HG03045 (cell line): Measurements from ENCODE around the gene MRLN.
"Not testable (repeated sequence)": the region's sequence is repeated elsewhere in the genome, so short reads cannot be mapped to it uniquely, and the experiment has no call there.

Experiments
- ATAC-seq: cut with Tn5 transposase; IDR thresholded peaks from one replicate; pipeline ENCODE4 v1.9.1; 2021; ENCODE audit warnings: mild to moderate bottlenecking, moderate library complexity; ENCODE audit not compliant: unreplicated experiment

The MRLN gene

DNA sequence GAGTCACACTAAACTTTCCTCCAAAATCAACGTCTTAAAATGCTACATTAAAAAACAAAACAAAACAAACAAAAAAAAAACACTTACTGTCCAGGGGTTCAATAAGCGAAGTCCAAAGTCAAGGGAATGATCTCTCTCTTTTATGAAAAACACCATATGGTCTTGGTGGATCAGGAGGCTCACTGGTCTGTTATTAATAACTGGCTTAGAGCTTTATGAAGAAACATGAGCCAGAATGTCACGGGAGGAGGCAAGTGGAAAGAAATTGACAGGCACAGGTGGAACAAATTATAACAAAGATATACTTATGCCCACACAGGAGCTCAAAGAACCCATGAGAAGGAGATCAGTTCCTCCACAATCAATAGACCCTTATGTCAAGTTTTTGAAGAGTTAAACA lies at the start of gene MRLN:
MRLN (minus strand) TSS at position 189 of the 400 bp plus-strand sequence.
- ATAC-seq, result no peak

- no peak for ATAC-seq
These were observed 47.9 kb upstream of the MRLN start for GRCh38 chr10:59801171-59801570.

- ATAC-seq, result no peak
These were observed 46.2 kb upstream of the MRLN start for GRCh38 chr10:59799421-59799820.

DNA sequence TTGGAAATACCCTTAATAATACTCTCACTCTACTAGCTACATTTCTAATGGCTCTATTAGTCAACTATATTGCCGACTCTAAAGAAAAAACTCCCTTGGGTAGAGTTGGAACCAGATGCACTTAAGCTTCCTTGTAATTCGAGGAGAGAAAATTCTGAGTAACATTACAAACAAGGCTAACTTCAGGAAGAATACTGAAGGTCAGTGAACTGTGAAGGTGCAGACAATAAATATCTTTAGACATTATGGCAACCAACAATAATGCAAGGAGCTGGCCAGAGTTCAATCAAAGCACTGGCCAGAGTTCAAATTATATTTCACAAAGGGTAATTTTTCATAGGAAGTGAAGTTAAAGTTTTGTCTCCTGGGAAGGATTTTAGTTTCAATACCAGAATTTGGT lies 40.7 kb upstream of the MRLN start:
- no peak for ATAC-seq

DNA sequence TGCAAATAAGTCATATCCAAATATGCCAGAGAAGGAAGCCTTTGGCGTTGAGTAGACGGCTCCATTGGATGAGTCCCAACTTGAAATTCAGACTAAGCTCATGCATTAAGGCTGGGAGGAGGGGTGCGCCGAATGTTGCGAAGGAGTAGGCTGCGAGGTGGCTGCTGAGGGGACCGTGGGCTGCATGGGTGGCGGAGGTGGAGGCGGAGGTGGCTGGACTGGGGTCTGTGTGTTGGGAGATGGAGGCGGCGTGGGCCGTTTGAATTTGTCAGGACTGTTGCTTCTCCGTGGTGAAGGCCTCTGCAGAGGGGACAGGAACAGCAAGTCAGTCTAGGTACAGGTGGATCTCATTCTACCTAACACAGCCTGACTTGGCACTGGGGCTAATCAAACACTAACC lies 39.6 kb upstream of the MRLN start:
- no peak for ATAC-seq

DNA sequence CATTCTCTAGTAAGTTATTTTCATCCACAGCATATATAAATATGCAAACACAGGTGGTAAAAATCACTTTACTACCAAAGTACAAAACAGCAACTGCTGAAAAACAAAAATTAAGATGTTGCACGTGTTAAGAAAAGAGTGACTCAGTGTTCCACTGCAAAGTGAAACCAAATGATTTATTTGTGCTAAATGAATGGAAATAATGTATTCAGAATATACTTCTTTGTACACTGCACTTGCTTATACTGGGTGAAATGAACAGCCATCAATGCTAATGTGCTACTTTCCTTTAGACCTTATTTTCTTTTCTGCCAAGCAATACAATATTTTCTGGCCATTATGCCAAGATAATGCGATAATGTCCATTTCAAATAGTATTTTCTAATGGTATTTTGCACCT lies 38.3 kb upstream of the MRLN start:
- no peak for ATAC-seq

- not testable (repeated sequence) for ATAC-seq
These were observed 36.8 kb upstream of the MRLN start for GRCh38 chr10:59790080-59790479.

DNA sequence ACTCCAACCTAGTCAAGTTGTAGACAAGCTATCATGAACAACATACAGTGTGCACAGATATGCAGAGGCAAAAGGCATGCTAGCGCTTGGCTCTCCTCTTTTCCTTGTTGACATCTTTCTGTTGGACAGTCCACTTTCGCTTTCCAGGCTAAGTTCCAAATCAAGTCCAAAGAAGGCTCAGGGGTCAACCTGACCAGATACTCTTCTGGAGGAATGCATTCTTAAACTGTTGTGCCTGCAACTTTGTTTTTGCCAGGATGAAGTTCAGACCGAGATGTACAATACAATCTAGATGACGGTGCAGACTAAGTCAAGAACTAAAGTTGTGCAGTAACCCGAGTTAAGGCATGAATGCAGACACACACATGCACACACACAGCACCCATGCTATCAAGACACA lies 35.7 kb upstream of the MRLN start:
- ATAC-seq, result not testable (repeated sequence)

- not testable (repeated sequence) for ATAC-seq
These were observed 33.8 kb upstream of the MRLN start for GRCh38 chr10:59787032-59787431.

DNA sequence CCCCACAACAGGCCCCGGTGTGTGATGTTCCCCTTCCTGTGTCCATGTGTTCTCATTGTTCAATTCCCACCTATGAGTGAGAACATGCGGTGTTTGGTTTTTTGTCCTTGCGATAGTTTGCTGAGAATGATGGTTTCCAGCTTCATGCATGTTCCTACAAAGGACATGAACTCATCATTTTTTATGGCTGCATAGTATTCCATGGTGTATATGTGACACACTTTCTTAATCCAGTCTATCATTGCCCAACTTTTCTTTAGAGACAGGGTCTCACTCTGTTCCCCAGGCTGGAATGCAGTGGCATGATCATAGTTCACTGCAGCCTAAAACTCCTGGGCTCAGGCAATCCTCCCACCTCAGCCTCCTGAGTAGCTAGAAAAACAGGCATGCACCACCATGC lies 32.2 kb upstream of the MRLN start:
- ATAC-seq, result not testable (repeated sequence)

GRCh38 chr10:59781511-59781910 lies 28.3 kb upstream of the MRLN start:
- no peak for ATAC-seq

GRCh38 chr10:59779756-59780533 lies 26.7 kb upstream of the MRLN start:
- no peak for ATAC-seq

DNA sequence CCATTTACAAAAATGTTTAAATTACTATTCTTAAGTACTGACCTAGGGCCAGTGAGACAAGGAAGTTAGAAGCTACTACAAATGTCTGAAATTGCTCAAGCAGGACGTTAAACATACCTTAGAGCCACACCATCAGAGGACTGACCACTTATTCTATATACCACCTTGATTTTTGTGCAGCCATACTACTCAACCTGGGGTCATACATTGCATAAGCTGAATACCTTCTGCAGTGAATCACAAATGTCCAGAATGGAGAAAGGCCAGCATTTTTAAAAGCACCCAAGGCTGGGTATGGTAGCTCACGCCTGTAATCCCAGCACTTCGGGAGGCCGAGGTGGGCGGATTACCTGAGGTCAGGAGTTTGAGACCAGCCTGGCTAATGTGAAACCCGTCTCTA lies 21.2 kb upstream of the MRLN start:
- ATAC-seq, result no peak

GRCh38 chr10:59773088-59773487 lies 19.8 kb upstream of the MRLN start:
- no peak for ATAC-seq

DNA sequence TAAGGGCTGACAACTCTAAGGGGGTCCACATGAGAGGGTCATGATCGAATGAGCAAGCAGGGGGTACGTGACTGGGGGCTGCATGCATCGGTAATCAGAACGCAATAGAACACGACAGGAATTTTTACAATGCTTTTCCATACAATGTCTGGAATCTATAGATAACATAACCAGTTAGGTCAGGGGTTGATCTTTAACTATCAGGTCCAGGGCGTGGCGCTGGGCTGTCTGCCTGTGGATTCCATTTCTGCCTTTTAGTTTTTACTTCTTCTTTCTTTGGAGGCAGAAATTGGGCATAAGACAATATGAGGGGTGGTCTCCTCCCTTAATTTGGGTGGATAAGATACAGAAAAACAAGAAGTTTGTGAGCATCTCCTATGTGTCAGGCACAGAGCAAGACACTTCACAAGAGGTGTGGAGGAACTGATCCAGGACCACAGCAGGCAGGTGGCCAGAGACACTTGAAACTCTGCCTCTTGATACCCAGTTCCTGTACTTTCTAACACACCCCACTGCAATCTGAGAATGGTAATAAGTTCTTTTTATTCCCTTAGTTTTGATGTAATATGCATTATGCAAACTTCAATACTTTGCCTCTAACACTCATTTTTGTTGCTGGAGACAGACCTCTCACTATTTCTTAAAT lies 18.0 kb upstream of the MRLN start:
- ATAC-seq, result no peak

GRCh38 chr10:59770689-59771088 lies 17.4 kb upstream of the MRLN start:
- no peak for ATAC-seq

- ATAC-seq, result no peak
These were observed 9.2 kb upstream of the MRLN start for GRCh38 chr10:59762505-59762904.

GRCh38 chr10:59757966-59758365 lies 4.7 kb upstream of the MRLN start:
- no peak for ATAC-seq

DNA sequence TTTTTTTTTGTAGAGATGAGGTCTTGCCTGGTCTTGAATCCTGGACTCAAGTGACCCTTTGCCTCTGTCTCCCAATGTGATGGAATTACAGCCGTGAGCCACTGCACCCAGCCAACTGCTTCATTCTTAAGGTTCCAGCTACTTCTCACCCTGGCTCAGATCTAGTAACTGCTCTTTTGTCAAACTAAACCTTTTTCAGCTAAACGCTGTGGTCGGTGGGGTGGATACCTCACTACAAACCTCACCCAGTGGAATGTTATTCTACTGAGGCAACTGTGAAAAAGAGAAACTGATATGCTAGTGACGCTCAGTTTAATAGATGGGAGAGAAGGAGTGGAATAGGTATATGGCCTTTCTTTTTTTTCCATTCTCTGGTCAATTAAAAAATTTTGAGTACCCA lies 1.7 kb upstream of the MRLN start:
- no peak for ATAC-seq

GRCh38 chr10:59752278-59752940 lies 846 bp downstream of the MRLN start:
- ATAC-seq, result no peak

- ATAC-seq, result no peak
These were observed 2.9 kb downstream of the MRLN start for GRCh38 chr10:59750155-59750945.
